H1 (cell line): Measurements from ENCODE around the gene PDGFRA. TPM values are rescaled to one million over a fixed set of nuclear protein-coding genes. Genes with fewer than 3 reads are reported as not detected.

ENCODE experiments used
- CTCF ChIA-PET: fragments of 300-600 bp; sonication (Branson Sonifier 250); formaldehyde crosslinking; loops from one replicate; lab custom pipeline; 2021; ENCODE audit not compliant: partially characterized antibody; lab: Charles Lee
- POLR2A ChIA-PET: fragments of 300-600 bp; sonication (Branson Sonifier 250); formaldehyde crosslinking; loops from one replicate; lab custom pipeline; 2021; ENCODE audit warnings: inconsistent platforms; ENCODE audit not compliant: partially characterized antibody; lab: Charles Lee
- DNase-seq, 2 experiments: peaks; one replicate each; pipeline versions ENCODE4 v3.0.0 to v3.0.0-alpha.2; 2010 to 2022; ENCODE audit warnings: low spot score in 2 of 2, low read depth in 1 of 2, mixed read lengths in 1 of 2
- FAIRE-seq: peaks from 2 replicates; lab custom pipeline; 2011; peaks lifted over from hg19 to GRCh38; lab: Jason Lieb, UNC
- H2AFZ ChIP-seq: 2 replicates; pipeline ENCODE4 v1.8.1; 2012; ENCODE audit warnings: low read length, inconsistent platforms
- H2AK5ac ChIP-seq: 2 replicates; pipeline ENCODE4 v1.6.1; 2013; ENCODE audit warnings: low read depth, low read length
- H2BK120ac ChIP-seq: replicated peaks from 2 replicates; pipeline ENCODE3; 2013; ENCODE audit warnings: low read depth, low read length, inconsistent platforms
- H2BK12ac ChIP-seq: 2 replicates; pipeline ENCODE4 v1.6.1; 2013; ENCODE audit warnings: low read depth, low read length
- H2BK15ac ChIP-seq: 2 replicates; pipeline ENCODE4 v1.6.1; 2013; ENCODE audit warnings: low read length
- H2BK20ac ChIP-seq: 2 replicates; pipeline ENCODE4 v1.6.1; 2013; ENCODE audit warnings: low read length
- H2BK5ac ChIP-seq: 2 replicates; pipeline ENCODE4 v1.6.1; 2013; ENCODE audit warnings: low read depth, low read length
- H3K14ac ChIP-seq: 2 replicates; pipeline ENCODE4 v1.6.1; 2013; ENCODE audit warnings: inconsistent platforms; ENCODE audit not compliant: insufficient read length
- H3K18ac ChIP-seq: 2 replicates; pipeline ENCODE4 v1.6.1; 2013; ENCODE audit warnings: low read length; ENCODE audit errors: extremely low read depth
- H3K23ac ChIP-seq: 2 replicates; pipeline ENCODE4 v1.6.1; 2013; ENCODE audit warnings: inconsistent platforms; ENCODE audit not compliant: insufficient read length
- H3K23me2 ChIP-seq: 2 replicates; pipeline ENCODE4 v1.6.1; 2013; ENCODE audit warnings: low read depth, low read length
- H3K27ac ChIP-seq: 2 replicates; pipeline ENCODE4 v1.6.1; 2011; ENCODE audit warnings: low read depth, low read length, inconsistent platforms
- H3K27me3 ChIP-seq, 4 experiments: replicated peaks in 1 of 4; 1 replicate in 1 of 4; 2 replicates in 3 of 4; pipeline versions ENCODE4 v1.6.1 to v1.8.1; 2011 to 2013; ENCODE audit warnings: low read length in 3 of 4, mild to moderate bottlenecking in 3 of 4, inconsistent platforms in 2 of 4, mixed read lengths in 2 of 4, moderate library complexity in 1 of 4; ENCODE audit not compliant: control insufficient read depth in 3 of 4, insufficient read depth in 3 of 4; ENCODE audit errors: extremely low read depth in 1 of 4
- H3K36me3 ChIP-seq, 4 experiments: 2 replicates each; pipeline versions ENCODE4 v1.6.1 to v1.8.1; 2011 to 2013; ENCODE audit warnings: mild to moderate bottlenecking in 4 of 4, low read length in 3 of 4, moderate library complexity in 2 of 4, control low read depth in 1 of 4, inconsistent platforms in 1 of 4; ENCODE audit not compliant: insufficient read depth in 4 of 4, control insufficient read depth in 2 of 4
- H3K4ac ChIP-seq: replicated peaks from 2 replicates; pipeline ENCODE3; 2013; ENCODE audit warnings: low read length, low read depth, mixed read lengths, inconsistent platforms; ENCODE audit not compliant: insufficient read length
- H3K4me1 ChIP-seq, 4 experiments: replicated peaks in 1 of 4; 1 replicate in 1 of 4; 2 replicates in 3 of 4; pipeline versions ENCODE4 v1.6.1 to v1.8.1; 2011 to 2013; ENCODE audit warnings: low read length in 3 of 4, inconsistent platforms in 2 of 4, mixed read lengths in 1 of 4; ENCODE audit not compliant: insufficient read depth in 4 of 4, control insufficient read depth in 3 of 4
- H3K4me2 ChIP-seq, 2 experiments: 2 replicates each; pipeline versions ENCODE4 v1.6.1 to v1.8.1; 2011 to 2013; ENCODE audit warnings: low read depth in 2 of 2, low read length in 2 of 2, control low read depth in 1 of 2, inconsistent platforms in 1 of 2, mild to moderate bottlenecking in 1 of 2; ENCODE audit not compliant: insufficient read depth in 1 of 2
- H3K4me3 ChIP-seq, 4 experiments: fragments of 200-600, 300-600 bp in 1 of 4; sonication (generic), shearing (Covaris generic), sonication (Bioruptor Twin) in 1 of 4; 2 replicates each; pipeline versions ENCODE4 v1.5.1 to v1.8.1; 2011 to 2016; ENCODE audit warnings: low read length in 4 of 4, low read depth in 3 of 4, control low read depth in 2 of 4, inconsistent platforms in 2 of 4, mild to moderate bottlenecking in 2 of 4, mixed read lengths in 1 of 4, moderate library complexity in 1 of 4; ENCODE audit not compliant: insufficient read depth in 2 of 4; ENCODE audit errors: extremely low read depth in 1 of 4
- H3K56ac ChIP-seq: replicated peaks from 2 replicates; pipeline ENCODE3; 2013; ENCODE audit warnings: low read depth, mild to moderate bottlenecking, mixed read lengths, low read length, inconsistent platforms; ENCODE audit not compliant: insufficient read length
- H3K79me1 ChIP-seq: 2 replicates; pipeline ENCODE4 v1.6.1; 2013; ENCODE audit warnings: low read depth, low read length, control low read depth
- H3K79me2 ChIP-seq, 2 experiments: 2 replicates each; pipeline versions ENCODE4 v1.6.1 to v1.8.1; 2012 to 2013; ENCODE audit warnings: low read length in 2 of 2, mild to moderate bottlenecking in 2 of 2, inconsistent platforms in 1 of 2; ENCODE audit not compliant: insufficient read depth in 2 of 2, control insufficient read depth in 1 of 2
- H3K9ac ChIP-seq, 4 experiments: replicated peaks in 1 of 4; 1 replicate in 1 of 4; 2 replicates in 3 of 4; pipeline versions ENCODE4 v1.6.1 to v1.8.1; 2011 to 2013; ENCODE audit warnings: low read depth in 3 of 4, low read length in 3 of 4, control low read depth in 2 of 4, mild to moderate bottlenecking in 2 of 4, moderate library complexity in 2 of 4, inconsistent platforms in 1 of 4; ENCODE audit errors: extremely low read depth in 1 of 4
- H3K9me3 ChIP-seq, 2 experiments: 2 replicates each; pipeline versions ENCODE4 v1.6.1 to v1.8.1; 2012 to 2013; ENCODE audit warnings: mild to moderate bottlenecking in 2 of 2, moderate library complexity in 2 of 2, control low read depth in 1 of 2, inconsistent platforms in 1 of 2, low read depth in 1 of 2, low read length in 1 of 2, mixed read lengths in 1 of 2; ENCODE audit not compliant: insufficient read depth in 2 of 2
- H4K20me1 ChIP-seq, 2 experiments: replicated peaks in 1 of 2; 2 replicates each; pipeline versions ENCODE3 to v1.8.1; 2011 to 2013; ENCODE audit warnings: inconsistent platforms in 2 of 2, low read length in 2 of 2, mild to moderate bottlenecking in 1 of 2; ENCODE audit not compliant: insufficient read depth in 2 of 2, control insufficient read depth in 1 of 2
- H4K5ac ChIP-seq: 2 replicates; pipeline ENCODE4 v1.6.1; 2013; ENCODE audit warnings: low read length, low read depth, mixed read lengths, inconsistent platforms; ENCODE audit not compliant: insufficient read length
- H4K8ac ChIP-seq: 2 replicates; pipeline ENCODE4 v1.8.0; 2013; ENCODE audit warnings: mild to moderate bottlenecking, moderate library complexity, low read length, inconsistent platforms; ENCODE audit not compliant: insufficient read depth; ENCODE audit errors: extremely low read depth
- H4K91ac ChIP-seq: replicated peaks from 2 replicates; pipeline ENCODE3; 2013; ENCODE audit warnings: low read length, mixed read lengths, inconsistent platforms; ENCODE audit not compliant: insufficient read length
- EGR1 ChIP-seq: IDR thresholded peaks from 2 replicates; pipeline ENCODE4 v1.6.1; 2011; ENCODE audit warnings: low read depth, low read length, borderline replicate concordance
- HDAC2 ChIP-seq, 2 experiments: fragments of 300-600 bp in 1 of 2; sonication (generic) in 1 of 2; IDR thresholded peaks; 2 replicates each; pipeline ENCODE4 v1.6.1; 2011 to 2012; ENCODE audit warnings: low read depth in 2 of 2, low read length in 2 of 2, mild to moderate bottlenecking in 2 of 2, moderate library complexity in 2 of 2, borderline replicate concordance in 1 of 2, inconsistent platforms in 1 of 2
- KDM4A ChIP-seq: IDR thresholded peaks from one replicate; pipeline ENCODE4 v1.7.1; 2012; ENCODE audit warnings: low read depth, mild to moderate bottlenecking, moderate library complexity, low read length, inconsistent platforms; ENCODE audit not compliant: severe bottlenecking
- MAFK ChIP-seq: IDR thresholded peaks from 2 replicates; pipeline ENCODE4 v1.6.1; 2012; ENCODE audit warnings: low read depth, mild to moderate bottlenecking, improper control_type of control experiment, low read length
- POLR2A ChIP-seq, 2 experiments: IDR thresholded peaks; 1 replicate in 1 of 2; 2 replicates in 1 of 2; pipeline ENCODE4 v1.6.1; 2011; ENCODE audit warnings: low read depth in 2 of 2, low read length in 2 of 2, mild to moderate bottlenecking in 2 of 2; ENCODE audit errors: control extremely low read depth in 1 of 2
- RAD21 ChIP-seq, 2 experiments: IDR thresholded peaks in 1 of 2; conservative IDR thresholded peaks in 1 of 2; 2 replicates each; pipeline ENCODE4 v1.6.1; 2011; ENCODE audit warnings: low read depth in 2 of 2, low read length in 2 of 2, improper control_type of control experiment in 1 of 2, inconsistent platforms in 1 of 2, mild to moderate bottlenecking in 1 of 2, moderate library complexity in 1 of 2
- RFX5 ChIP-seq: IDR thresholded peaks from 2 replicates; pipeline ENCODE4 v1.6.1; 2011; ENCODE audit warnings: low read depth, low read length, improper control_type of control experiment, borderline replicate concordance
- RXRA ChIP-seq: IDR thresholded peaks from 2 replicates; pipeline ENCODE4 v1.6.1; 2011; ENCODE audit warnings: low read depth, mild to moderate bottlenecking, low read length, moderate library complexity; ENCODE audit not compliant: insufficient read depth
- SIX5 ChIP-seq: IDR thresholded peaks from 2 replicates; pipeline ENCODE4 v1.6.1; 2011; ENCODE audit warnings: mild to moderate bottlenecking, low read depth, low read length
- TAF1 ChIP-seq: IDR thresholded peaks from 2 replicates; pipeline ENCODE4 v1.6.1; 2011; ENCODE audit warnings: mild to moderate bottlenecking, low read depth, low read length
- TEAD4 ChIP-seq: IDR thresholded peaks from 2 replicates; pipeline ENCODE4 v1.6.1; 2012; ENCODE audit warnings: low read depth, low read length, inconsistent platforms, mixed read lengths
- YY1 ChIP-seq: IDR thresholded peaks from 2 replicates; pipeline ENCODE4 v1.6.1; 2011; ENCODE audit warnings: low read depth, mild to moderate bottlenecking, low read length
- WGBS, 2 experiments: shearing (Covaris generic) in 1 of 2; methylation state at CpG; one replicate each; pipeline versions ENCODE4 v1.1.6 to v1.1.7; 2013 to 2015; ENCODE audit warnings: low lambda C conversion rate in 2 of 2, mixed read lengths in 2 of 2, inconsistent platforms in 1 of 2, low coverage in 1 of 2, missing lambda C conversion rate in 1 of 2; ENCODE audit not compliant: insufficient replicate concordance in 2 of 2, insufficient coverage in 1 of 2, insufficient read length in 1 of 2; ENCODE audit errors: extremely low coverage in 1 of 2, missing lambda C conversion rate in 1 of 2; 5-methylcytosine and 5-hydroxymethylcytosine counted together
- polyA plus RNA-seq, 7 experiments: library from polyadenylated mRNA; depleted of rRNA in 3 of 7; stranded (reverse) in 5 of 7; unstranded in 2 of 7; fragments of >200 nt in 5 of 7; fragments of 200-250 nt in 2 of 7; gene quantifications; 1 replicate in 5 of 7; 2 replicates in 1 of 7; 4 replicates in 1 of 7; pipeline versions ENCODE4 v1.2.1 to v1.2.3, GENCODE V29; 2011 to 2013; ENCODE audit warnings: missing spikeins in 2 of 7, mixed read lengths in 2 of 7
- total RNA-seq: library from RNA; stranded (reverse); fragmentation: NEBNext Ultra II Directional; extraction: Animal tissue kit (Norgen Biotek cat#: 25700); gene quantifications from 2 replicates; pipeline ENCODE4 v1.2.1, GENCODE V29; 2021

PDGFRA gene
- total and polyA plus RNA-seq, 2 of the 8 experiments (the other 6 are each of a cell fraction or from before 2014, with no cell fraction given) = 1.4 to 3.4 TPM

DNA sequence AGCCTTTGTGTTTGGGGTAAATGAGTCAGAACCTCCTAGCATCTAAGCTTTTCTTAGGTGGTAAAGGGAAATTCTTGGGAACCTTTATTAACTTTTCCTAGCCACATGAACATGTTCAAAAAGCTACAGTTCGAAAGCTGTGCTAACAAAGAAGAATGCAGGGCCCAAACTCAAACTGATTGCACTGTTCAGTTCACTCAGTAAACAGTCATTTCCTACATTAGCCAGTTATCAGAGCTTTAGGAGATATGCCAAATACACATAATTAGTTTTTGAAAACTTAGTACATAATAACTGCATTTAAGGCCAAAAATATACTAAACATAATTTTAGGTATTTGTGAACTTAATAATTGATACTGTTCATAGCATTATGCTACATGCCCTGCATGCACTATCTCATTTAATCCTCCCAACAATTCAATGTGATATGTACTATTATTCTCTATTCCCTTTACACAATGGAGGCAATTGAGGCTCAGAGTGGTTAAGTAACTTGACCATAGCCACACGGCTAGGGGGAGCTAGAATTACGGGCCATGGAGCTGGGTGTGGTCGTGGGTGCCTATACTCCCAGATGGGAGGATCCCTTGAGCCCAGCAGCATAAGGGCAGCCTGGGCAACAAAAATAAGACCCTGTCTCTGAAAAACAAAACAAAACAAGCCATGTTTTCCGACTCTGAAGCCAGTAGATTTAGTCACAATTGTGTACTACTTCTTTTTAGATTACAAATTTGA, 43.9 kb upstream of the PDGFRA start:
- H4K20me1 ChIP-seq = no peaks in the 10 kb centered on the region
- ChIA-PET POLR2A (no interaction called here), CTCF (interaction anchor here (0.7 to 2.1 kb wide), 4 partner anchors 9 to 647 kb away, joined by 3 to 6 read pairs (median 4); no protein-coding TSS in a partner anchor)
- H2BK20ac ChIP-seq = no peak overlapping the region
- H3K36me3 ChIP-seq = no peaks in the 10 kb centered on the region
- no peaks in the 10 kb centered on the region; the same call in 1 of the 2 replicates for H3K23me2 ChIP-seq
- H4K91ac ChIP-seq = no peak overlapping the region
- H3K14ac ChIP-seq = no peak overlapping the region
- no peak overlapping the region for H2BK5ac ChIP-seq
- H2BK15ac ChIP-seq = no peak overlapping the region
- no peak overlapping the region for H3K9ac ChIP-seq
- no peak overlapping the region for H3K56ac ChIP-seq
- TF ChIP-seq HDAC2 (IDR thresholded peaks at IDR 0.05; ENCODE audit: borderline replicate concordance in 1 of 2, low read depth in 2 of 2, low read length in 2 of 2) (no peak), MAFK (no peak), RXRA (no peak), KDM4A (no peak), RFX5 (no peak), TEAD4 (no peak), EGR1 (no peak), POLR2A (IDR thresholded peaks at IDR 0.05; ENCODE audit: control extremely low read depth in 1 of 2, low read depth in 2 of 2, low read length in 2 of 2) (no peak), SIX5 (no peak), YY1 (no peak), RAD21 (IDR thresholded peaks at IDR 0.05 in 1 of 2, conservative IDR thresholded peaks at IDR 0.05 in 1 of 2; ENCODE audit: low read depth in 2 of 2, low read length in 2 of 2) (no peak), TAF1 (no peak)
- H2BK12ac ChIP-seq = no peak overlapping the region
- no peak overlapping the region for H2BK120ac ChIP-seq
- H4K8ac ChIP-seq = no peak overlapping the region
- no peak overlapping the region for H2AK5ac ChIP-seq
- no peak overlapping the region for H3K4me3 ChIP-seq
- 86% methylated on average over 5 of the region's 5 CpGs; no CpG with 5 or more reads in 1 of the 2 experiments for WGBS, 2 experiments
- no peak overlapping the region for H3K27ac ChIP-seq
- no peaks in the 10 kb centered on the region for H3K4me1 ChIP-seq
- H2AFZ ChIP-seq = no peak overlapping the region
- H3K79me1 ChIP-seq = no peaks in the 10 kb centered on the region
- no peaks in the 10 kb centered on the region for H3K79me2 ChIP-seq
- FAIRE-seq = no peak
- no peak overlapping the region for H3K18ac ChIP-seq
- no peak for DNase-seq
- no peaks in the 10 kb centered on the region for H3K9me3 ChIP-seq
- no peak overlapping the region for H4K5ac ChIP-seq
- H3K4ac ChIP-seq = no peak overlapping the region
- no peaks in the 10 kb centered on the region for H3K27me3 ChIP-seq
- no peak overlapping the region for H3K23ac ChIP-seq
- no peak overlapping the region for H3K4me2 ChIP-seq
